22Rv1 (cell line): Measurements from ENCODE around the gene NRXN3.

Experiments
- CTCF ChIP-seq: fragments of 450-650 bp; IDR thresholded peaks from 2 replicates; pipeline ENCODE4 v1.5.1; 2017; ENCODE audit warnings: mild to moderate bottlenecking
- ZFX ChIP-seq: fragments of 450-650 bp; IDR thresholded peaks from 2 replicates; pipeline ENCODE4 v1.6.1; 2017; ENCODE audit warnings: antibody characterized with exemption, borderline replicate concordance

GRCh38 chr14:78790271-78790670 lies 620.1 kb downstream of the NRXN3 start:
- TF ChIP-seq CTCF, result no peak
- no peak for TF ChIP-seq ZFX
